Sigmoid colon (tissue), 3 donors: Measurements from ENCODE around the gene SELENOF.

Experiments used
- CTCF ChIP-seq, 4 experiments: fragments of 450-650 bp in 3 of 4; fragments of 200-600 bp in 1 of 4; IDR thresholded peaks; one replicate each; pipeline ENCODE4 v1.5.1; 2016 to 2019; ENCODE audit warnings: antibody characterized with exemption in 4 of 4, mild to moderate bottlenecking in 3 of 4, moderate library complexity in 2 of 4
- POLR2A ChIP-seq, 2 donors: fragments of 450-650 bp; IDR thresholded peaks; one replicate each; pipeline ENCODE4 v1.6.1; 2016; ENCODE audit warnings: antibody characterized with exemption in 2 of 2, mild to moderate bottlenecking in 2 of 2, moderate library complexity in 2 of 2

DNA sequence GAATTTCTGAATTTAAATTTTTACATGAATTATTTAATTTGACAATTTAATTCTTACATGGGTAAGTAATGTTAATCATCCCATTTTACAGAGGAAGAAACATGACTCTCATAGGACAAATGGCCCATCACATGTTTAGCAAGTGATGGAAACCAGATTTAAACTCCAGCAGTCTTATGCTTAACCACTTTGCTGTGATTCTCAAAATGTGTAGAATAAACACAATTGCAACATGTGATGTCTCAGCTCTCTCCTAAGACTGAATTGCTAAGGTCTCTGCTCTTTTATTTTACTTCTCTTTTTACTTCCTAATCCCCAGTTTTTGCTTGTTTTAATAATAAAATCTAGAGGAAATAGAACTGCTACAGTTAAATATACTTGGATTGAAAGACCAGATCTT lies 43.3 kb upstream of the SELENOF start:
- TF ChIP-seq POLR2A (IDR thresholded peaks at IDR 0.05) (no peak), CTCF (IDR thresholded peaks at IDR 0.05) (no peak)
